GM15510 (cell line): ENCODE measurements around the gene ERC1.

ENCODE experiments used
- POLR2A ChIP-seq: IDR thresholded peaks from 3 replicates; pipeline ENCODE4 v1.6.1; 2011; ENCODE audit warnings: borderline replicate concordance; ENCODE audit not compliant: insufficient read length; ENCODE audit errors: extremely low read depth

Gene ERC1

GRCh38 chr12:1505576-1505975 lies 514.6 kb downstream of the ERC1 start:
- TF ChIP-seq POLR2A = no peak

- no peak for TF ChIP-seq POLR2A
These were observed 516.3 kb downstream of the ERC1 start for GRCh38 chr12:1507308-1507707.

GRCh38 chr12:1509413-1510052 lies 518.5 kb downstream of the ERC1 start:
- no peak for TF ChIP-seq POLR2A

- TF ChIP-seq POLR2A = no peak
These were observed 519.2 kb downstream of the ERC1 start for GRCh38 chr12:1510056-1510812.

GRCh38 chr12:1515010-1515409 lies 524.0 kb downstream of the ERC1 start:
- no peak for TF ChIP-seq POLR2A

- TF ChIP-seq POLR2A = no peak
These were observed 524.4 kb downstream of the ERC1 start for GRCh38 chr12:1515428-1515827.

- TF ChIP-seq POLR2A = no peak
These were observed 526.0 kb downstream of the ERC1 start for GRCh38 chr12:1517007-1517406.

- no peak for TF ChIP-seq POLR2A
These were observed 526.9 kb downstream of the ERC1 start for GRCh38 chr12:1517734-1518525.

- no peak for TF ChIP-seq POLR2A
These were observed 527.8 kb downstream of the ERC1 start for GRCh38 chr12:1518591-1519516.

GRCh38 chr12:1519642-1520041 lies 528.6 kb downstream of the ERC1 start:
- TF ChIP-seq POLR2A = no peak

- no peak for TF ChIP-seq POLR2A
These were observed 532.0 kb downstream of the ERC1 start for GRCh38 chr12:1523046-1523445.

GRCh38 chr12:1523558-1524050 lies 532.6 kb downstream of the ERC1 start:
- no peak for TF ChIP-seq POLR2A

- no peak for TF ChIP-seq POLR2A
These were observed 534.8 kb downstream of the ERC1 start for GRCh38 chr12:1525858-1526257.

GRCh38 chr12:1527789-1528188 lies 536.8 kb downstream of the ERC1 start:
- TF ChIP-seq POLR2A = no peak

GRCh38 chr12:1528791-1529190 lies 537.8 kb downstream of the ERC1 start:
- no peak for TF ChIP-seq POLR2A

- no peak for TF ChIP-seq POLR2A
These were observed 538.3 kb downstream of the ERC1 start for GRCh38 chr12:1529228-1529861.
